OCI-LY3 (cell line): ENCODE data around the gene TMA16.

ENCODE experiments used
- H2AFZ ChIP-seq: fragments of 200-600, 300-600 bp; shearing (Covaris generic); 2 replicates; pipeline ENCODE4 v1.6.0; 2014; ENCODE audit warnings: antibody characterized with exemption, low read depth, low read length
- H3K27ac ChIP-seq: fragments of 200-600, 300-600 bp; sonication (generic); 2 replicates; pipeline ENCODE4 v1.5.1; 2014; ENCODE audit warnings: mild to moderate bottlenecking, low read length, moderate library complexity, mixed read lengths
- H3K27me3 ChIP-seq: fragments of 200-600, 300-600 bp; sonication (generic); 2 replicates; pipeline ENCODE4 v1.6.1; 2014; ENCODE audit warnings: low read depth, low read length, mixed read lengths
- H3K36me3 ChIP-seq: fragments of 200-600, 300-600 bp; sonication (generic); replicated peaks from 2 replicates; pipeline ENCODE3; 2014; ENCODE audit warnings: low read depth, low read length, mixed read lengths
- H3K4me1 ChIP-seq: fragments of 300-600, 200-600 bp; sonication (generic); 2 replicates; pipeline ENCODE4 v1.6.1; 2014; ENCODE audit warnings: low read length, mixed read lengths
- H3K4me2 ChIP-seq: fragments of 200-600, 300-600 bp; sonication (generic); 2 replicates; pipeline ENCODE4 v1.6.1; 2014; ENCODE audit warnings: low read length, mixed read lengths
- H3K4me3 ChIP-seq: fragments of 300-600, 200-600 bp; sonication (generic); 2 replicates; pipeline ENCODE4 v1.5.1; 2014; ENCODE audit warnings: antibody characterized with exemption, mild to moderate bottlenecking, low read length, moderate library complexity
- H3K79me2 ChIP-seq: fragments of 300-600, 200-600 bp; shearing (Covaris generic); 2 replicates; pipeline ENCODE4 v1.6.1; 2014; ENCODE audit warnings: mild to moderate bottlenecking, low read length, mixed read lengths
- H3K9ac ChIP-seq: fragments of 300-600, 200-600 bp; shearing (Covaris generic); 2 replicates; pipeline ENCODE4 v1.6.0; 2014; ENCODE audit warnings: mild to moderate bottlenecking, low read length, moderate library complexity
- H3K9me3 ChIP-seq: fragments of 200-600, 300-600 bp; shearing (Covaris generic); 2 replicates; pipeline ENCODE4 v1.6.1; 2014; ENCODE audit warnings: low read length, mixed read lengths; ENCODE audit not compliant: insufficient read depth
- H4K20me1 ChIP-seq: fragments of 200-600, 300-600 bp; sonication (generic); 2 replicates; pipeline ENCODE4 v1.6.1; 2016; ENCODE audit warnings: low read length, mixed read lengths; ENCODE audit not compliant: insufficient read depth
- EZH2phosphoT487 ChIP-seq: fragments of 200-600 bp; shearing (Covaris generic); IDR thresholded peaks from 2 replicates; pipeline ENCODE4 v1.6.1; 2018; ENCODE audit warnings: antibody characterized with exemption, mixed run types, low read depth
- TF ChIP-seq, protein P1 (sequence below): fragments of 200-600, 300-600 bp; sonication (generic); IDR thresholded peaks from 2 replicates; pipeline ENCODE4 v1.5.1; 2014; ENCODE audit warnings: antibody characterized with exemption, low read length, low read depth

Gene TMA16

DNA sequence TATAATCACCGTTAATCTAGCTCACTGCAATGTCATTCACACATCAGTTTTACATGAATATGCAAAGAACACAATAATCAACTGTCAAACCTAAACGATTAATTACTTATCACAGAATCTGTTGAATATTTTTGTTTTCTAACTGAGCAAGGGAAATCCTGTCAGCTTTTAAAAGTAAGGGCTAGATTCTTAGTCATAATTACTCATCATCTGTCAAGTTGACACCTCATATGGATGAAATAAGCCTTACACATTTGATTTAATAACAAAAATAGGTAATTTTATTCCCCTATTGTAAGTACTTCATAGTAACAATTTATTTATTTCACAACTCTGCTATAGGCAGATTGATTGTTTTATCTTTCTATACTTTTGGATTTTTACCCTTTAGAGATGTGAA, 32.7 kb downstream of the TMA16 start:
- peaks cover 91% of the 10 kb centered on the region for H3K36me3 ChIP-seq
- no peaks in the 10 kb centered on the region for H3K4me1 ChIP-seq
- no peak overlapping the region for H2AFZ ChIP-seq
- H3K4me3 ChIP-seq: no peak overlapping the region
- H3K4me2 ChIP-seq: no peak overlapping the region
- H4K20me1 ChIP-seq: peaks cover 47% of the 10 kb centered on the region; the same call in 1 of the 2 replicates
- H3K27ac ChIP-seq: no peak overlapping the region
- H3K9ac ChIP-seq: no peak overlapping the region
- H3K79me2 ChIP-seq: no peaks in the 10 kb centered on the region; the same call in 1 of the 2 replicates
- TF ChIP-seq, protein P1, sequence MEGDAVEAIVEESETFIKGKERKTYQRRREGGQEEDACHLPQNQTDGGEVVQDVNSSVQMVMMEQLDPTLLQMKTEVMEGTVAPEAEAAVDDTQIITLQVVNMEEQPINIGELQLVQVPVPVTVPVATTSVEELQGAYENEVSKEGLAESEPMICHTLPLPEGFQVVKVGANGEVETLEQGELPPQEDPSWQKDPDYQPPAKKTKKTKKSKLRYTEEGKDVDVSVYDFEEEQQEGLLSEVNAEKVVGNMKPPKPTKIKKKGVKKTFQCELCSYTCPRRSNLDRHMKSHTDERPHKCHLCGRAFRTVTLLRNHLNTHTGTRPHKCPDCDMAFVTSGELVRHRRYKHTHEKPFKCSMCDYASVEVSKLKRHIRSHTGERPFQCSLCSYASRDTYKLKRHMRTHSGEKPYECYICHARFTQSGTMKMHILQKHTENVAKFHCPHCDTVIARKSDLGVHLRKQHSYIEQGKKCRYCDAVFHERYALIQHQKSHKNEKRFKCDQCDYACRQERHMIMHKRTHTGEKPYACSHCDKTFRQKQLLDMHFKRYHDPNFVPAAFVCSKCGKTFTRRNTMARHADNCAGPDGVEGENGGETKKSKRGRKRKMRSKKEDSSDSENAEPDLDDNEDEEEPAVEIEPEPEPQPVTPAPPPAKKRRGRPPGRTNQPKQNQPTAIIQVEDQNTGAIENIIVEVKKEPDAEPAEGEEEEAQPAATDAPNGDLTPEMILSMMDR: no peak
- TF ChIP-seq EZH2phosphoT487: no peak
- no peaks in the 10 kb centered on the region for H3K9me3 ChIP-seq
- H3K27me3 ChIP-seq: no peaks in the 10 kb centered on the region

DNA sequence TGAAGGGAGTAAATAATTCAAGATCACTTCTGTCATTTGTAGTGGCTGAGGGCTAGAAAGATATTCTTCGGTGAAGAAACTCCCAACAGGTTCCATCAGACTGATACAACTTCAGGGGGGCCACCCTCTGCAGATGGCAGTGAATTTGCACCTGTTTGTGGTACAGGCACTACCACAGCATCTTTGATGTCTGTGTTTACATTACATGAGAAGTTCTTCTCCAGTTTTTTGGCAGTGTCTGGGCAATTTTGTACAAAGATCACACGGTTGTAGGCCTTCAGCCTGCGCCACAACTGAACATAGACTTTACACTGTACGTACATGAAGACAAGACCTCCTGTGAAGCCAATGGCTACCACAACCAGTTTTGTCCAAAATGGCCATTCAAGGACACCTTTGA, 34.2 kb downstream of the TMA16 start:
- H3K79me2 ChIP-seq: no peaks in the 10 kb centered on the region; the same call in 1 of the 2 replicates
- TF ChIP-seq, protein P1: no peak
- TF ChIP-seq EZH2phosphoT487: no peak
- no peak overlapping the region for H3K27ac ChIP-seq
- no peak overlapping the region for H2AFZ ChIP-seq
- no peaks in the 10 kb centered on the region for H3K9me3 ChIP-seq
- no peak overlapping the region for H3K9ac ChIP-seq
- peaks cover 88% of the 10 kb centered on the region for H3K36me3 ChIP-seq
- H3K4me3 ChIP-seq: no peak overlapping the region
- H3K4me2 ChIP-seq: no peak overlapping the region
- peaks cover 60% of the 10 kb centered on the region; the same call in 1 of the 2 replicates for H4K20me1 ChIP-seq
- no peaks in the 10 kb centered on the region for H3K4me1 ChIP-seq
- H3K27me3 ChIP-seq: no peaks in the 10 kb centered on the region

DNA sequence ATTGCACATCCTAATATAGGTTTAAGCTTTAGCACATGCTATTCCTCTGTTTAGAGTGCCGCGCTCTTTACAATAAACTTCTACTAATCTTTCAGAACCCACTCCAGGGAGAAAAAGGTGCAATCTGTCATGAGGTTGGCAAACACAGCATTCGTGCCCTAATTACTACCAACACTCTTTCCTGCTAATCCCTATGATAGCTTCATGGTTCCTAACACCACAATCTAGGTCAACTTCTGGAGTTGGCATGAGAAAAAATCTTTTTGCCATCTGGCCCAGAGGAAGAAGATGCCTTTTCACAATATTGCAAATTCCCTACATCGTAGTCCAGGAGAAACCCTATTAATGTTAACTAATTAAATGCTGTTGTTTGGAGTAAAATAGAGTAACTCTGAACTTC, 39.6 kb downstream of the TMA16 start:
- H3K4me1 ChIP-seq: no peaks in the 10 kb centered on the region
- H3K27ac ChIP-seq: no peak overlapping the region
- H3K4me3 ChIP-seq: no peak overlapping the region
- H4K20me1 ChIP-seq: peaks cover 73% of the 10 kb centered on the region; the same call in 1 of the 2 replicates
- no peaks in the 10 kb centered on the region for H3K79me2 ChIP-seq
- H2AFZ ChIP-seq: no peak overlapping the region
- no peak overlapping the region for H3K9ac ChIP-seq
- H3K4me2 ChIP-seq: no peak overlapping the region
- H3K36me3 ChIP-seq: peaks cover 61% of the 10 kb centered on the region
- TF ChIP-seq EZH2phosphoT487: no peak
- TF ChIP-seq, protein P1: no peak
- no peaks in the 10 kb centered on the region for H3K9me3 ChIP-seq
- H3K27me3 ChIP-seq: no peaks in the 10 kb centered on the region

DNA sequence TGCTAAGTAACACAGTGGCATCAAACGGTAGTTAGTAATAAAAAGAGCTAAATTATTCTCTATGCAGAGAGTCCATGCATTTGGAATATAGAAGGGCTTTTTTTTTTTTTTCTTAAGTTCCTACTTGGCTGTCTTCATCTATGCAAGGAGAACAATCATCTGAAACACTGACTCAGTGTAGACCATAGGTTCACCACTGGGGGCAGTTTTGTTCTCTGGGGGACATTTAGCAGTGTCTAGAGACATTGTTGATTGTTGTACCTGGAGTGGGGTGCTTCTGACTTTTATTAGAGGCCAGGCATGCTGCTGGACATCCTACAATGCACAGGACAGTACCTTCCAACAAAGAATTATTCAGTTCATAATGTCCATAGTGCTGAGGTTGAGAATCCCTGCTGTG, 41.2 kb downstream of the TMA16 start:
- Histone ChIP-seq H3K27ac (no peak overlapping the region), H3K36me3 (peaks cover 57% of the 10 kb centered on the region)

More for the DNA sequence above, 41.2 kb downstream of the TMA16 start:
- Histone ChIP-seq H4K20me1 (peaks cover 57% of the 10 kb centered on the region; the same call in 1 of the 2 replicates), H2AFZ (no peak overlapping the region), H3K9me3 (no peaks in the 10 kb centered on the region), H3K27me3 (no peaks in the 10 kb centered on the region), H3K4me3 (no peak overlapping the region), H3K9ac (no peak overlapping the region), H3K4me1 (no peaks in the 10 kb centered on the region), H3K79me2 (no peaks in the 10 kb centered on the region), H3K4me2 (no peak overlapping the region)
- TF ChIP-seq EZH2phosphoT487: no peak
- TF ChIP-seq, protein P1: peak; percentile 39
